Gastrocnemius medialis (tissue), 4 donors: Measurements from ENCODE around the gene TMEM167A. TPM values are rescaled to one million over a fixed set of nuclear protein-coding genes. Genes with fewer than 3 reads are reported as not detected.

Source experiments
- ATAC-seq, 2 donors: fragments of 150-250 bp; one replicate each; pipeline ENCODE4 v1.9.1; 2016
- DNase-seq, 2 donors: peaks; one replicate each; pipeline ENCODE4 v3.0.0-alpha.2; 2019
- H3K27ac ChIP-seq, 4 donors: fragments of 200-600 bp; sonication (generic); 1 replicate in 1 of 4; 2 replicates in 3 of 4; pipeline ENCODE4 v1.5.1; 2016 to 2018; ENCODE audit warnings: mild to moderate bottlenecking in 2 of 4, moderate library complexity in 1 of 4
- H3K27me3 ChIP-seq, 3 donors: fragments of 200-600 bp; sonication (generic) in 2 of 3; 1 replicate in 1 of 3; 2 replicates in 2 of 3; pipeline versions ENCODE4 v1.5.1 to v1.6.0; 2016 to 2019; ENCODE audit warnings: mild to moderate bottlenecking in 1 of 3, moderate library complexity in 1 of 3
- H3K36me3 ChIP-seq, 2 donors: fragments of 200-600 bp; sonication (generic) in 1 of 2; one replicate each; pipeline ENCODE4 v1.5.1; 2017 to 2018
- H3K4me1 ChIP-seq, 2 donors: fragments of 200-600 bp; sonication (generic) in 1 of 2; one replicate each; pipeline ENCODE4 v1.5.1; 2016 to 2017; ENCODE audit warnings: mild to moderate bottlenecking in 2 of 2
- H3K4me3 ChIP-seq, 4 donors: fragments of 200-600 bp; sonication (generic) in 3 of 4; 1 replicate in 1 of 4; 2 replicates in 3 of 4; pipeline ENCODE4 v1.5.1; 2016 to 2019; ENCODE audit warnings: mild to moderate bottlenecking in 2 of 4
- H3K9me3 ChIP-seq, 3 donors: fragments of 200-600 bp; sonication (generic) in 2 of 3; 1 replicate in 1 of 3; 2 replicates in 2 of 3; pipeline ENCODE4 v1.5.1; 2016 to 2019
- CTCF ChIP-seq, 5 experiments: fragments of 450-650 bp in 3 of 5; fragments of 200-600 bp in 2 of 5; sonication (generic) in 2 of 5; IDR thresholded peaks in 4 of 5; conservative IDR thresholded peaks in 1 of 5; 1 replicate in 4 of 5; 2 replicates in 1 of 5; pipeline ENCODE4 v1.5.1; 2016 to 2019; ENCODE audit warnings: antibody characterized with exemption in 5 of 5, mild to moderate bottlenecking in 3 of 5, moderate library complexity in 3 of 5
- POLR2A ChIP-seq, 2 donors: fragments of 450-650 bp; IDR thresholded peaks; one replicate each; pipeline ENCODE4 v1.6.1; 2017; ENCODE audit warnings: antibody characterized with exemption in 2 of 2, mild to moderate bottlenecking in 2 of 2, moderate library complexity in 2 of 2
- in situ Hi-C, 4 donors: fragments of 200-750 bp; cut with MboI; loops; one replicate each; pipeline versions ENCODE4 v1.15.0 to v1.8.0; 2017; ENCODE audit warnings: low sequenced_read_pairs in 4 of 4
- intact Hi-C: fragments of 100-400 bp; cut with DNase I; formaldehyde crosslinking; loops from one replicate; pipeline ENCODE4 v1.15.1; 2023; ENCODE audit warnings: low total_unique reads
- total RNA-seq, 4 donors: library from RNA; depleted of rRNA; stranded (reverse); fragments of >200 nt; gene quantifications; one replicate each; pipeline versions ENCODE4 v1.1.0 to v1.2.3, GENCODE V29; 2016

TMEM167A gene
- total RNA-seq, 4 donors from 2014 or later = 16.5 to 24.6 (median 20.0) TPM

DNA sequence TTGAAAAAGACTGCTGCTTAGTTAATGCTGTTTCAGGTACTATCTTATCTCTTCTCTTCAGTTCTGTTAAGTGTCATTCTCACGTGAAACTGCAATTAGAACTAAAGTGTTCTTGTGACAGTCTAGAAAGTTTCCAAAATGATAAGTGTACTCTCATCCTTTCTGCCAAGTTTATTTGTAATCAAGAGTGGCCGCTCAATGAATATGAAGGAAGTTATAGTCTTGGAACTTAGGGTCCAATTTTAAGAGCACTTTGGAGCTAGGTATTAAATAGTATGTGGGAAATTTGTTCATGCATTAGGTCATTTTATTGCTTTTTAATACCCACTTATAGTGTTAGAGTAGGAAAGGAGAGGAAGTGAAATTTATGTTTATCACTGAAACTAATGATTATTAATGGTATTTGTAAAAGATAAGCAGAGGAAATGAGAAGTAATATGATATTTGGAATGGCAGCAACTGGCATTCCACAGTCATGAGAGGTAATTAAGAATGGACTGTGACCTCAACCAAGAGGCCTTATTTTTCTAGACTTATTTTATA, 20.6 kb upstream of the TMEM167A start:
- DNase-seq = no peak
- Histone ChIP-seq H3K27me3 (no peaks in the 10 kb centered on the region), H3K27ac (no peak overlapping the region), H3K36me3 (no peaks in the 10 kb centered on the region), H3K9me3 (peaks cover 0 to 7% (median 0%) of the 10 kb centered on the region in 3 donors), H3K4me3 (no peak overlapping the region), H3K4me1 (peaks cover 0 to 8% of the 10 kb centered on the region in 2 donors)
- in situ Hi-C loops = no loop called here
- no peak for ATAC-seq
- intact Hi-C loops = no loop called here
- TF ChIP-seq CTCF (IDR thresholded peaks at IDR 0.05 in 4 of 5, conservative IDR thresholded peaks at IDR 0.05 in 1 of 5) (no peak), POLR2A (IDR thresholded peaks at IDR 0.05) (no peak)

GRCh38 chr5:83096660-83097339, 19.6 kb upstream of the TMEM167A start:
- in situ Hi-C loops = no loop called here
- no peak for TF ChIP-seq POLR2A (IDR thresholded peaks at IDR 0.05)
- TF ChIP-seq CTCF (IDR thresholded peaks at IDR 0.05 in 4 of 5, conservative IDR thresholded peaks at IDR 0.05 in 1 of 5) = no peak

GRCh38 chr5:83095957-83096539, 18.9 kb upstream of the TMEM167A start:
- Histone ChIP-seq H3K27me3 (no peaks in the 10 kb centered on the region), H3K4me1 (peaks cover 0 to 8% of the 10 kb centered on the region in 2 donors), H3K27ac (no peak overlapping the region), H3K36me3 (no peaks in the 10 kb centered on the region), H3K4me3 (no peak overlapping the region), H3K9me3 (peaks cover 0 to 7% (median 0%) of the 10 kb centered on the region in 3 donors)
- DNase-seq (no peak), ATAC-seq (no peak)
- in situ Hi-C loops (no loop called here), intact Hi-C loops (no loop called here)
- TF ChIP-seq POLR2A (IDR thresholded peaks at IDR 0.05) (no peak), CTCF (IDR thresholded peaks at IDR 0.05 in 4 of 5, conservative IDR thresholded peaks at IDR 0.05 in 1 of 5) (no peak)

More at GRCh38 chr5:83096660-83097339, 19.6 kb upstream of the TMEM167A start:
- ATAC-seq = no peak
- Histone ChIP-seq H3K4me3 (no peak overlapping the region), H3K9me3 (peaks cover 0 to 7% (median 0%) of the 10 kb centered on the region in 3 donors), H3K4me1 (peaks cover 0 to 8% of the 10 kb centered on the region in 2 donors), H3K36me3 (no peaks in the 10 kb centered on the region), H3K27ac (no peak overlapping the region), H3K27me3 (no peaks in the 10 kb centered on the region)
- intact Hi-C loops = no loop called here
- no peak for DNase-seq

DNA sequence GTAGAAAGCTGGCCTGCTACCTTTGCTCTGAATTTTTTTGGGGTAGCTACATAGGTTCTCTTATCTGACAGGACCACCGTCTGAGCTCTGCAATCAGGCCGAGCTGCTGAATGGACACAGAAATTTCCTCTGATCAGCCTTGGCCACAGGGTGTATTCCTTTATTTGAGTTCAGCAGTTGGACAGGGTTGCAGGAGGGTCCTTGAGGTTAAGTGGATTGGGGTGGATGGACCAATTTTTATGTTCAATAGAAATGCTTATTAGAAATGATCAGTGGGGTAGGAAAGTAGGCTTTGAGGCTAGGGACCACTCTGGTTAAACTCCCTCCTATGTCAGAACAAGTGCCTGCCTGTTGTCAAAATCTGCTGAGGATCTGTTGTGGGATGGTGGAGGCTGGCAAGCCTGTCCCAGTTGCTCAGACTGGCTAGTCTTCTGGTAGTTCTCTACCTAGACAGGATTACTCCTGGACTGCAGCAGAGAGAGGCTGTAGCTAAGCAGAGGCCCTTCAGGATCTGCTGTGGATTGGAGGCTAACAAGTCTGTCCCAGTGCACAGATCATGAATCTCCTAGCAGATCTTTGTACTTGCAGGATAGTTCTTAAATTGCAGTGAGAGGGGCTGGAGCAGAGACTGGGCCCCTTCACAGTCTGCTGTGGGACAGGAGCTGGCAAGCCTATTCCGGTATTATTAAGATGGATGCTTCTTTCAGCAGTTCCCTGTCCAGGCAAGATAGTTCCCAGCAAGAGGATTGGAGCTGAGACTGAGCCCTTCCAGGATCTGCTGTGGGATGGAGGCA, 18.2 kb upstream of the TMEM167A start:
- in situ Hi-C loops = no loop called here
- peaks cover 0 to 7% (median 0%) of the 10 kb centered on the region in 3 donors for H3K9me3 ChIP-seq
- ATAC-seq = no peak
- no peak for DNase-seq
- no peaks in the 10 kb centered on the region for H3K27me3 ChIP-seq
- H3K27ac ChIP-seq = no peak overlapping the region
- no peak overlapping the region for H3K4me3 ChIP-seq
- peaks cover 0 to 8% of the 10 kb centered on the region in 2 donors for H3K4me1 ChIP-seq
- no peaks in the 10 kb centered on the region for H3K36me3 ChIP-seq
- intact Hi-C loops = no loop called here
- TF ChIP-seq POLR2A (IDR thresholded peaks at IDR 0.05) (no peak), CTCF (IDR thresholded peaks at IDR 0.05 in 4 of 5, conservative IDR thresholded peaks at IDR 0.05 in 1 of 5) (no peak)
